B cell (primary cell): ENCODE results near the gene NUMBL. TPM values are rescaled to one million over a fixed set of nuclear protein-coding genes. Genes with fewer than 3 reads are reported as not detected.

Experiments
- ATAC-seq: fragments of 200-7000 bp; cut with Tn5 transposase; one replicate; pipeline ENCODE4 v1.10.0; 2021; ENCODE audit warnings: low read depth, mild to moderate bottlenecking, moderate number of reproducible peaks, moderate library complexity
- CTCF ChIA-PET: fragments of 350-600 bp; sonication (Branson Sonifier 250); formaldehyde crosslinking; loops from one replicate; lab custom pipeline; 2021; ENCODE audit warnings: antibody characterized with exemption, inconsistent platforms; lab: Charles Lee
- POLR2A ChIA-PET: fragments of 350-600 bp; sonication (Branson Sonifier 250); formaldehyde crosslinking; loops from one replicate; lab custom pipeline; 2021; ENCODE audit warnings: antibody characterized with exemption; lab: Charles Lee
- DNase-seq: peaks from one replicate; pipeline ENCODE4 v3.0.0; 2013
- H2AFZ ChIP-seq: 2 replicates; pipeline ENCODE4 v1.6.1; 2012; ENCODE audit warnings: mild to moderate bottlenecking, low read depth, low read length; ENCODE audit not compliant: insufficient read depth, poor library complexity, severe bottlenecking
- H3K27ac ChIP-seq, 2 donors: 1 replicate in 1 of 2; 2 replicates in 1 of 2; pipeline ENCODE4 v1.5.1; 2012 to 2013; ENCODE audit warnings: low read length in 2 of 2, mild to moderate bottlenecking in 2 of 2, moderate library complexity in 1 of 2
- H3K27me3 ChIP-seq, 4 experiments: fragments of 200-600 bp in 1 of 4; sonication (generic) in 1 of 4; replicated peaks in 1 of 4; 1 replicate in 2 of 4; 2 replicates in 2 of 4; pipeline versions ENCODE4 v1.6.1 to v1.7.0; 2013 to 2016; ENCODE audit warnings: low read length in 3 of 4, mild to moderate bottlenecking in 2 of 4, mixed read lengths in 1 of 4, moderate library complexity in 1 of 4; ENCODE audit not compliant: insufficient read depth in 4 of 4, control insufficient read depth in 3 of 4; ENCODE audit errors: control extremely low read depth in 1 of 4
- H3K36me3 ChIP-seq, 2 experiments: replicated peaks in 1 of 2; 1 replicate in 1 of 2; 2 replicates in 1 of 2; pipeline versions ENCODE4 v1.6.1 to v1.7.1; 2013; ENCODE audit warnings: low read length in 1 of 2; ENCODE audit not compliant: insufficient read depth in 2 of 2, control insufficient read depth in 1 of 2; ENCODE audit errors: control extremely low read depth in 1 of 2, extremely low read depth in 1 of 2
- H3K4me1 ChIP-seq, 2 donors: fragments of 200-600 bp in 1 of 2; sonication (generic) in 1 of 2; 1 replicate in 1 of 2; 2 replicates in 1 of 2; pipeline versions ENCODE4 v1.5.1 to v1.6.1; 2013 to 2017; ENCODE audit warnings: low read length in 2 of 2; ENCODE audit not compliant: control insufficient read depth in 2 of 2, insufficient read depth in 2 of 2
- H3K4me2 ChIP-seq: replicated peaks from 2 replicates; pipeline ENCODE3; 2012; ENCODE audit warnings: mild to moderate bottlenecking, low read depth, low read length; ENCODE audit not compliant: poor library complexity, severe bottlenecking
- H3K4me3 ChIP-seq, 5 experiments: fragments of 200-600 bp in 1 of 5; sonication (generic) in 1 of 5; 1 replicate in 3 of 5; 2 replicates in 2 of 5; pipeline versions ENCODE4 v1.5.1 to v1.7.0; 2011 to 2016; ENCODE audit warnings: low read length in 4 of 5, mild to moderate bottlenecking in 4 of 5, low read depth in 2 of 5, control low read depth in 1 of 5, moderate library complexity in 1 of 5; ENCODE audit not compliant: insufficient read depth in 1 of 5; ENCODE audit errors: control extremely low read depth in 1 of 5, extremely low read depth in 1 of 5
- H3K79me2 ChIP-seq: fragments of 200-600 bp; sonication (generic); one replicate; pipeline ENCODE4 v1.6.0; 2016; ENCODE audit warnings: low read length; ENCODE audit not compliant: control insufficient read depth, insufficient read depth
- H3K9ac ChIP-seq: fragments of 200-600 bp; sonication (generic); 2 replicates; pipeline ENCODE4 v1.6.1; 2017; ENCODE audit warnings: mild to moderate bottlenecking, low read length, moderate library complexity
- H3K9me3 ChIP-seq, 3 donors: one replicate each; pipeline versions ENCODE4 v1.6.1 to v1.7.1; 2013; ENCODE audit warnings: low read length in 2 of 3; ENCODE audit not compliant: control insufficient read depth in 2 of 3, insufficient read depth in 1 of 3; ENCODE audit errors: control extremely low read depth in 1 of 3
- H4K20me1 ChIP-seq: 2 replicates; pipeline ENCODE4 v1.6.0; 2012; ENCODE audit warnings: mild to moderate bottlenecking, low read length; ENCODE audit not compliant: insufficient read depth, control insufficient read depth, poor library complexity, severe bottlenecking
- H3K27ac Mint-ChIP-seq: one replicate; pipeline ENCODE4 v1.8.0; 2021; ENCODE audit warnings: mixed read lengths
- H3K27me3 Mint-ChIP-seq: one replicate; pipeline ENCODE4 v1.8.0; 2021; ENCODE audit warnings: mixed read lengths
- H3K4me1 Mint-ChIP-seq: one replicate; pipeline ENCODE4 v1.8.0; 2021; ENCODE audit warnings: mixed read lengths
- H3K4me3 Mint-ChIP-seq: one replicate; pipeline ENCODE4 v1.8.0; 2021; ENCODE audit warnings: mixed read lengths
- H3K9me3 Mint-ChIP-seq: one replicate; pipeline ENCODE4 v1.8.0; 2022; ENCODE audit warnings: mixed read lengths; ENCODE audit not compliant: insufficient read depth
- EZH2 ChIP-seq: IDR thresholded peaks from 2 replicates; pipeline ENCODE4 v1.6.1; 2012; ENCODE audit warnings: borderline replicate concordance, low read depth, mild to moderate bottlenecking, moderate library complexity, low read length; ENCODE audit not compliant: insufficient read depth, poor library complexity, severe bottlenecking
- WGBS: methylation state at CpG from one replicate; pipeline ENCODE4 v1.1.5; 2013; ENCODE audit warnings: missing lambda C conversion rate; ENCODE audit not compliant: insufficient coverage; 5-methylcytosine and 5-hydroxymethylcytosine counted together
- intact Hi-C: fragments of 100-400 bp; cut with micrococcal nuclease; formaldehyde crosslinking; loops from one replicate; pipeline ENCODE4 v1.10.0; 2022
- polyA plus RNA-seq: library from polyadenylated mRNA; depleted of rRNA; stranded (reverse); fragments of >200 nt; gene quantifications from 2 replicates; pipeline ENCODE4 v1.2.3, GENCODE V29; 2012
- total RNA-seq, 2 donors: library from RNA; stranded (reverse); fragments of 120-200 nt in 1 of 2; gene quantifications; 1 replicate in 1 of 2; 2 replicates in 1 of 2; pipeline versions ENCODE4 v1.2.3 to v1.2.4, GENCODE V29; 2013 to 2022
- TF ChIP-seq, protein P1 (sequence below): fragments of 200-600 bp; IDR thresholded peaks from one replicate; pipeline ENCODE4 v1.8.0; 2022; ENCODE audit warnings: antibody characterized with exemption, mild to moderate bottlenecking

Gene NUMBL
- total and polyA plus RNA-seq, 2 donors (not counting 1 experiment from before 2014, with no cell fraction given): 7.8 to 21.8 TPM

DNA sequence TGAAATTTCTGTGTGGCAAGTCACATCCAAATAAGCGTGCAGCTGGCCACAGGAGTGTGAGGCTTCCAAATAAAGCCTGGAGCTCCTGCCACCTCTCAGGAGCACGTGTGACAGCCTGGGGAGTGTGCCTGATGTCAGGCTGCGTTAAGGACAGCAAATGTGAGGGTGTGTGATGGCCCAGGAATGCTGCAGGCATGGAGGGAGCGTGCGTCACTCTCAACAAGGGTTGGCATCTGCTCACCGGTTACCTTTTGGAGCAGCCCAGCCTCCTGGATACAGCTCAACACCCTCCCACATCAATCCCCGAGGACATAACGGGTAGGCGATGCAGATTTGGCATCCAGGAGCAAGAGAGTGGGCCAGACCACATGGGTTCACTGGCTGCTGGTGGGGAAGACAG, 19.0 kb downstream of the NUMBL start:
- Histone ChIP-seq H3K4me1 (no peaks in the 10 kb centered on the region), H4K20me1 (no peaks in the 10 kb centered on the region), H3K27ac (no peak overlapping the region), H3K79me2 (no peaks in the 10 kb centered on the region), H3K27me3 (no peaks in the 10 kb centered on the region), H3K4me3 (no peak overlapping the region), H2AFZ (no peak overlapping the region), H3K36me3 (peaks cover 2 to 35% of the 10 kb centered on the region in 2 experiments), H3K9ac (no peak overlapping the region), H3K9me3 (peaks cover 0 to 2% (median 0%) of the 10 kb centered on the region in 3 donors), H3K4me2 (no peak overlapping the region)
- POLR2A ChIA-PET: no interaction called here
- ATAC-seq: no peak
- Mint-ChIP-seq H3K4me1 (peaks cover 2% of the 10 kb centered on the region), H3K27me3 (no peaks in the 10 kb centered on the region), H3K9me3 (peaks cover 2% of the 10 kb centered on the region), H3K27ac (no peak overlapping the region), H3K4me3 (no peak overlapping the region)
- TF ChIP-seq, protein P1, sequence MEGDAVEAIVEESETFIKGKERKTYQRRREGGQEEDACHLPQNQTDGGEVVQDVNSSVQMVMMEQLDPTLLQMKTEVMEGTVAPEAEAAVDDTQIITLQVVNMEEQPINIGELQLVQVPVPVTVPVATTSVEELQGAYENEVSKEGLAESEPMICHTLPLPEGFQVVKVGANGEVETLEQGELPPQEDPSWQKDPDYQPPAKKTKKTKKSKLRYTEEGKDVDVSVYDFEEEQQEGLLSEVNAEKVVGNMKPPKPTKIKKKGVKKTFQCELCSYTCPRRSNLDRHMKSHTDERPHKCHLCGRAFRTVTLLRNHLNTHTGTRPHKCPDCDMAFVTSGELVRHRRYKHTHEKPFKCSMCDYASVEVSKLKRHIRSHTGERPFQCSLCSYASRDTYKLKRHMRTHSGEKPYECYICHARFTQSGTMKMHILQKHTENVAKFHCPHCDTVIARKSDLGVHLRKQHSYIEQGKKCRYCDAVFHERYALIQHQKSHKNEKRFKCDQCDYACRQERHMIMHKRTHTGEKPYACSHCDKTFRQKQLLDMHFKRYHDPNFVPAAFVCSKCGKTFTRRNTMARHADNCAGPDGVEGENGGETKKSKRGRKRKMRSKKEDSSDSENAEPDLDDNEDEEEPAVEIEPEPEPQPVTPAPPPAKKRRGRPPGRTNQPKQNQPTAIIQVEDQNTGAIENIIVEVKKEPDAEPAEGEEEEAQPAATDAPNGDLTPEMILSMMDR: no peak
- no peak for TF ChIP-seq EZH2
- 97% methylated on average over 7 of the region's 9 CpGs for WGBS
- no peak for DNase-seq
- intact Hi-C loops: no loop called here
- CTCF ChIA-PET: no interaction called here

DNA sequence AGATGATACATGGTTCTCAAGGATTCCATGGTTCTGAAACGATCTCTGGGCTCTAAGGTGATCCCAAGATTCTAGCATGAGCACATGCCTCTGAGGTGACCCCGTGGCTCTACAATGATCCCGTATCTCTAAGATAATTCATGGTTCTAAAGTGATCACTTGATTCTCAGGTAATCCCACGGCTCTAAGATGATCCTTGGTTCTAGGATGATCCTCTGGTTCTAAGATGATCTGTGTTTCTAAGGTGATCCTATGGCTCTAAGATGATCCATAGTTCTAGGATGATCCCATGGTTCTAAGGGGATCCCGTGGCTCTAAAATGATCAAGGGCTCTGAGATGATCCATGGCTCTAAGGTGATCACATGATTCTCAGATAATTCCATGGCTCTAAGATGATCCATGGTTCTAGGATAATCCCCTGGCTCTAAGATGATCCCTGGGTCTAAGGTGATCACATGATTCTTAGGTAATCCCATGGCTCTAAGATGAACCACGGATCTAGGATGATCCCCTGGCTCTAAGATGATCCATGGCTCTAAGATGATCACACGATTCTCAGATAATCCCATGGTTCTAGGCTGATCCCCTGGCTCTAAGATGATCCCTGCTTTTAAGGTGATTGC, 21.3 kb downstream of the NUMBL start:
- Mint-ChIP-seq H3K4me1 (peaks cover 2% of the 10 kb centered on the region), H3K9me3 (peaks cover 2% of the 10 kb centered on the region), H3K27me3 (no peaks in the 10 kb centered on the region), H3K27ac (no peak overlapping the region), H3K4me3 (no peak overlapping the region)
- DNase-seq (no peak), ATAC-seq (no peak)
- intact Hi-C loops: no loop called here
- POLR2A ChIA-PET: no interaction called here
- no peak overlapping the region for H3K4me3 ChIP-seq
- 93% methylated on average over 7 of the region's 7 CpGs for WGBS
- H3K4me1 ChIP-seq: no peaks in the 10 kb centered on the region
- no peak overlapping the region for H2AFZ ChIP-seq
- TF ChIP-seq EZH2: no peak
- TF ChIP-seq, protein P1: no peak
- H3K9ac ChIP-seq: no peak overlapping the region
- H4K20me1 ChIP-seq: no peaks in the 10 kb centered on the region
- CTCF ChIA-PET: no interaction called here
- no peak overlapping the region for H3K27ac ChIP-seq
- H3K79me2 ChIP-seq: no peaks in the 10 kb centered on the region
- H3K27me3 ChIP-seq: no peaks in the 10 kb centered on the region
- peaks cover 0 to 2% (median 0%) of the 10 kb centered on the region in 3 donors for H3K9me3 ChIP-seq
- H3K36me3 ChIP-seq: peaks cover 2 to 33% of the 10 kb centered on the region in 2 experiments
- no peak overlapping the region for H3K4me2 ChIP-seq
